GM12878 (cell line): ENCODE measurements around the gene PLCG2. TPM values are rescaled to one million over a fixed set of nuclear protein-coding genes. Genes with fewer than 3 reads are reported as not detected.

Source experiments
- ATAC-seq: fragments of 200-7000 bp; cut with Tn5 transposase; 3 replicates; pipeline ENCODE4 v1.9.1; 2020; ENCODE audit warnings: mild to moderate bottlenecking, moderate library complexity
- BruUV-seq: library from RNA; stranded (reverse); fragments of 400-500 nt; replicated peaks from 2 replicates; lab custom pipeline; 2021; lab: Mats Ljungman, UMichigan
- CTCF ChIA-PET: fragments of 300-600 bp; sonication (Branson Sonifier 250); formaldehyde crosslinking; extraction: SDS; loops from one replicate; lab custom pipeline; 2021; ENCODE audit warnings: inconsistent platforms; lab: Yijun Ruan, JAX
- POLR2A ChIA-PET: fragments of 350-600 bp; formaldehyde crosslinking; extraction: SDS; loops from one replicate; lab custom pipeline; 2021; ENCODE audit warnings: inconsistent platforms; lab: Charles Lee
- RAD21 ChIA-PET: fragments of 300-600 bp; sonication (Branson Sonifier 250); formaldehyde crosslinking; loops from one replicate; lab custom pipeline; 2023; ENCODE audit warnings: antibody characterized with exemption; ENCODE audit not compliant: unreplicated experiment; lab: Charles Lee
- SMC1A ChIA-PET: fragments of 300-600 bp; sonication (Branson Sonifier 250); formaldehyde crosslinking; loops from one replicate; lab custom pipeline; 2023; ENCODE audit not compliant: unreplicated experiment, uncharacterized antibody; lab: Charles Lee
- DNase-seq: peaks from one replicate; pipeline ENCODE4 v3.0.0-alpha.2; 2011; ENCODE audit warnings: low read depth, low spot score
- FAIRE-seq: peaks from 3 replicates; lab custom pipeline; 2011; peaks lifted over from hg19 to GRCh38; lab: Jason Lieb, UNC
- H2AFZ ChIP-seq: 2 replicates; pipeline ENCODE4 v1.6.0; 2011; ENCODE audit warnings: low read depth, low read length, control low read depth; ENCODE audit not compliant: control insufficient read depth
- H3K27ac ChIP-seq: 2 replicates; pipeline ENCODE4 v1.5.1; 2011; ENCODE audit warnings: control low read depth; ENCODE audit not compliant: control insufficient read depth, insufficient read depth
- H3K27me3 ChIP-seq, 2 experiments: replicated peaks in 1 of 2; 2 replicates each; pipeline versions ENCODE4 v1.6.0 to v1.6.1; 2011; ENCODE audit warnings: low read length in 1 of 2; ENCODE audit not compliant: control insufficient read depth in 2 of 2, insufficient read depth in 2 of 2
- H3K36me3 ChIP-seq, 2 experiments: 2 replicates each; pipeline ENCODE4 v1.5.1; 2011; ENCODE audit warnings: low read length in 1 of 2; ENCODE audit not compliant: control insufficient read depth in 2 of 2, insufficient read depth in 2 of 2
- H3K4me1 ChIP-seq: 2 replicates; pipeline ENCODE4 v1.6.1; 2011; ENCODE audit warnings: mild to moderate bottlenecking, low read length, moderate library complexity, mixed read lengths; ENCODE audit not compliant: control insufficient read depth, insufficient read depth
- H3K4me2 ChIP-seq: 2 replicates; pipeline ENCODE4 v1.6.0; 2011; ENCODE audit warnings: control low read depth; ENCODE audit not compliant: control insufficient read depth, insufficient read depth
- H3K4me3 ChIP-seq: fragments of 200-600 bp; sonication (generic); 2 replicates; pipeline ENCODE4 v1.5.1; 2016
- H3K79me2 ChIP-seq: 2 replicates; pipeline ENCODE4 v1.6.0; 2011; ENCODE audit warnings: low read length; ENCODE audit not compliant: control insufficient read depth, insufficient read depth
- H3K9ac ChIP-seq: 2 replicates; pipeline ENCODE4 v1.8.0; 2011; ENCODE audit warnings: low read length, control low read depth, mixed read lengths; ENCODE audit not compliant: control insufficient read depth, insufficient read depth
- H3K9me3 ChIP-seq: replicated peaks from 3 replicates; pipeline ENCODE4 v1.5.1; 2011; ENCODE audit warnings: mild to moderate bottlenecking, low read length; ENCODE audit not compliant: control insufficient read depth, insufficient read depth
- H4K20me1 ChIP-seq: 2 replicates; pipeline ENCODE4 v1.6.0; 2011; ENCODE audit not compliant: control insufficient read depth, insufficient read depth
- BACH1 ChIP-seq: fragments of 450-650 bp; IDR thresholded peaks from 2 replicates; pipeline ENCODE4 v1.6.1; 2017; ENCODE audit warnings: mild to moderate bottlenecking, borderline replicate concordance
- BCL11A ChIP-seq: IDR thresholded peaks from 2 replicates; pipeline ENCODE4 v1.6.1; 2011; ENCODE audit warnings: low read depth, low read length
- CEBPB ChIP-seq, 2 experiments: fragments of 150-350 bp in 1 of 2; IDR thresholded peaks; 2 replicates each; pipeline ENCODE4 v1.6.1; 2012 to 2014; ENCODE audit warnings: low read depth in 2 of 2, low read length in 2 of 2, borderline replicate concordance in 1 of 2, inconsistent platforms in 1 of 2
- EGR1 ChIP-seq, 2 experiments: IDR thresholded peaks; 1 replicate in 1 of 2; 2 replicates in 1 of 2; pipeline ENCODE4 v1.6.1; 2011 to 2012; ENCODE audit warnings: low read depth in 2 of 2, low read length in 2 of 2, borderline replicate concordance in 1 of 2, mild to moderate bottlenecking in 1 of 2, moderate library complexity in 1 of 2
- ESRRA ChIP-seq: IDR thresholded peaks from 2 replicates; pipeline ENCODE4 v1.6.1; 2012; ENCODE audit warnings: mild to moderate bottlenecking, low read length, improper control_type of control experiment
- KDM1A ChIP-seq: fragments of 200-600 bp; sonication (generic); IDR thresholded peaks from 2 replicates; pipeline ENCODE4 v1.6.1; 2016; ENCODE audit warnings: borderline replicate concordance
- NFIC ChIP-seq: IDR thresholded peaks from 2 replicates; pipeline ENCODE4 v1.6.1; 2012; ENCODE audit warnings: low read depth, mild to moderate bottlenecking, inconsistent platforms, low read length, moderate library complexity
- NFYA ChIP-seq: IDR thresholded peaks from 2 replicates; pipeline ENCODE4 v1.6.1; 2011; ENCODE audit warnings: low read depth, mild to moderate bottlenecking, low read length, improper control_type of control experiment, borderline replicate concordance
- RAD21 ChIP-seq: IDR thresholded peaks from 2 replicates; pipeline ENCODE4 v1.6.1; 2011; ENCODE audit warnings: mild to moderate bottlenecking, low read depth, low read length, moderate library complexity; ENCODE audit not compliant: insufficient read depth
- RAD51 ChIP-seq: fragments of 450-650 bp; IDR thresholded peaks from 2 replicates; pipeline ENCODE4 v1.6.1; 2016; ENCODE audit warnings: moderate library complexity, mild to moderate bottlenecking, inconsistent platforms
- RFX5 ChIP-seq: IDR thresholded peaks from 2 replicates; pipeline ENCODE4 v1.6.1; 2011; ENCODE audit warnings: low read depth, low read length, improper control_type of control experiment
- RUNX3 ChIP-seq: IDR thresholded peaks from 2 replicates; pipeline ENCODE4 v1.6.1; 2012; ENCODE audit warnings: low read length, inconsistent platforms
- SIN3A ChIP-seq: IDR thresholded peaks from 2 replicates; pipeline ENCODE4 v1.6.1; 2012; ENCODE audit warnings: low read depth, low read length, improper control_type of control experiment
- STAT3 ChIP-seq: IDR thresholded peaks from 2 replicates; pipeline ENCODE4 v1.6.1; 2011; ENCODE audit warnings: low read depth, low read length, improper control_type of control experiment
- ZNF24 ChIP-seq: fragments of 450-650 bp; IDR thresholded peaks from 2 replicates; pipeline ENCODE4 v1.6.1; 2017; ENCODE audit warnings: antibody characterized with exemption, mild to moderate bottlenecking
- ZNF274 ChIP-seq: IDR thresholded peaks from one replicate; pipeline ENCODE4 v1.8.0; 2011; ENCODE audit not compliant: insufficient read length, insufficient read depth
- ZNF622 ChIP-seq: fragments of 450-650 bp; IDR thresholded peaks from 2 replicates; pipeline ENCODE4 v1.6.1; 2017; ENCODE audit warnings: mild to moderate bottlenecking, inconsistent platforms
- WGBS: methylation state at CpG from one replicate; pipeline ENCODE4 v1.1.6; 2016; ENCODE audit warnings: low lambda C conversion rate; ENCODE audit not compliant: insufficient replicate concordance, insufficient coverage; ENCODE audit errors: missing lambda C conversion rate; 5-methylcytosine and 5-hydroxymethylcytosine counted together
- in situ Hi-C: fragments of 300-500 bp; cut with MboI; formaldehyde crosslinking; loops from 9 replicates; pipeline ENCODE4 v1.14.3; 2018; ENCODE audit warnings: mixed read lengths
- intact Hi-C: fragments of 100-400 bp; cut with micrococcal nuclease; formaldehyde crosslinking; loops from one replicate; pipeline ENCODE4 v1.14.2; 2022; ENCODE audit not compliant: unreplicated experiment
- polyA plus RNA-seq, 11 experiments: library from polyadenylated mRNA; depleted of rRNA in 4 of 11; unstranded in 6 of 11; stranded (reverse) in 5 of 11; fragments of >200 nt; fragmentation: Nextera tagmentation in 4 of 11; fragmentation: Illumina TruSeq in 1 of 11; extraction: Ambion mirVana in 4 of 11; extraction: Trizol in 1 of 11; gene quantifications; 1 replicate in 1 of 11; 2 replicates in 10 of 11; pipeline versions ENCODE4 v1.2.1 to v1.2.3, GENCODE V29; 2011 to 2016; ENCODE audit warnings: inconsistent platforms in 2 of 11, missing spikeins in 2 of 11, low read depth in 1 of 11
- total RNA-seq, 4 experiments: library from RNA; depleted of rRNA in 3 of 4; stranded (reverse); fragments of >200 nt in 3 of 4; fragmentation: Illumina TruSeq in 1 of 4; extraction: Trizol in 1 of 4; gene quantifications; 2 replicates each; pipeline versions ENCODE4 v1.2.1 to v1.2.3, GENCODE V29; 2013 to 2021
- TF ChIP-seq, protein P1 (sequence below): IDR thresholded peaks from 2 replicates; pipeline ENCODE4 v1.6.1; 2012; ENCODE audit warnings: low read depth, low read length, improper control_type of control experiment
- TF ChIP-seq, protein P2 (sequence below): fragments of 450-650 bp; IDR thresholded peaks from 2 replicates; pipeline ENCODE4 v1.6.1; 2017; ENCODE audit warnings: low read depth, mild to moderate bottlenecking, moderate library complexity

The PLCG2 gene
- total and polyA plus RNA-seq, 10 of the 15 experiments (the other 5 are each of a cell fraction or from before 2014, with no cell fraction given) = 47.6 to 256 (median 149) TPM

DNA sequence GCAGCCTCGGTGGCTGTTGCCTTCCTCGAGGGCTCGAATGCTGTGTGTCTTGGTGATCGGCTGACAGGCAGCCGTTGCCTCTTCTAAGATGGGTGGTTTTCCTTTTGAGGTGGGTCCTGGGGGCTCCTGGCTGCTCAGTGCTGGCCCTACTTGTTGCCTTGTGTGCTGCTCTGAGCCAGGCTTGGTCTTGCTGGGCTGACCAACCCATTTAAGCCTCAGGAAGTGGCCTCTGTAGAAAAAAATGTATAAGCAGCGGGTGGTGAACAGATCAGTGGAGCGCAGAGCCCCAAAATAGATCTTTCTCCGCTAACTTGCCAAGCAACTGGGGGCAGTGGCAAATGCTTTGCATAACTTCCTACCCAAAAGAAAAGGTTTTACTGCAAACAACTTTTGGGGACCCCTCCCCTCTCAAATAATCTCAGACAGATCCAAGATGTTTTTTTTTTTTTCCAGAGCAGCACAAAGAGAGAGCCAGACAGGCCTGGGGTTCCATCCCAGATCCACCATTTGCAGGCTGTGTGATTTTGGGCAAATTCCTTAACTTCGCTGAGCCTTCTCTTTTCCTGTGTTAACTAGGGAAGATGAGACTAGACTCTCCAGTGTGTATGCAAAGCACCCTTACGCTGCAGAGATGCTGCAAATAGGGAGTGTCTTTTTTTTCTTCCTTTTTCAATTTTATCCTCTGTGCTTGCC is 42.5 kb downstream of the PLCG2 start:
- ChIA-PET POLR2A (interaction anchor here (0.5 to 2.6 kb wide), 7 partner anchors 11 to 81 kb away, joined by 3 to 13 read pairs (median 10); no protein-coding TSS in a partner anchor), CTCF (interaction anchor here (1.0 to 3.8 kb wide), 7 partner anchors 8 to 52 kb away, joined by 3 to 24 read pairs (median 5); no protein-coding TSS in a partner anchor), SMC1A (interaction anchor here (1.0 to 5.9 kb wide), 14 partner anchors 9 to 92 kb away, joined by 3 to 63 read pairs (median 11); no protein-coding TSS in a partner anchor), RAD21 (interaction anchor here (0.6 to 2.9 kb wide), 10 partner anchors 10 to 92 kb away, joined by 3 to 37 read pairs (median 14); no protein-coding TSS in a partner anchor)
- in situ Hi-C loops (no loop called here), intact Hi-C loops (loop anchor here (2.0 kb wide), 1 partner anchor 15 kb away; no protein-coding TSS in a partner anchor)
- H3K27ac ChIP-seq = peak overlapping the region; percentile 98
- WGBS = under 1% methylated on average over 10 of the region's 10 CpGs
- no TSS peak for BruUV-seq
- H3K79me2 ChIP-seq = peaks cover 97% of the 10 kb centered on the region
- H3K4me1 ChIP-seq = peaks cover 88% of the 10 kb centered on the region
- peak; percentile 68 for ATAC-seq
- no peaks in the 10 kb centered on the region for H4K20me1 ChIP-seq
- H3K9ac ChIP-seq = peak overlapping the region; percentile 90
- H2AFZ ChIP-seq = no peak overlapping the region
- peak overlapping the region; percentile 80 for H3K4me2 ChIP-seq
- H3K27me3 ChIP-seq = no peaks in the 10 kb centered on the region
- FAIRE-seq = no peak
- peaks cover 3% of the 10 kb centered on the region; the same call in 2 of the 3 replicates for H3K9me3 ChIP-seq
- H3K4me3 ChIP-seq = peak overlapping the region; percentile 71
- H3K36me3 ChIP-seq = peaks cover 14 to 21% of the 10 kb centered on the region in 2 experiments
- peak; percentile 90 for DNase-seq
- TF ChIP-seq ZNF24 = peak; percentile 87
- no peak for TF ChIP-seq ZNF622
- no peak for TF ChIP-seq SIN3A
- no peak for TF ChIP-seq STAT3
- TF ChIP-seq RUNX3 = no peak
- no peak for TF ChIP-seq ESRRA
- TF ChIP-seq BCL11A = no peak; the same call in 1 of the 2 replicates
- no peak for TF ChIP-seq ZNF274
- TF ChIP-seq RFX5 = 0 out of 2 replicates have a peak, but pooled peaks have one; percentile 48
- no peak for TF ChIP-seq CEBPB (IDR thresholded peaks at IDR 0.05; ENCODE audit: borderline replicate concordance in 1 of 2, low read depth in 2 of 2, low read length in 2 of 2)
- no peak for TF ChIP-seq NFIC
- TF ChIP-seq BACH1 = no peak
- TF ChIP-seq KDM1A = no peak
- peak; percentile 11; the same call in 1 of the 2 replicates for TF ChIP-seq RAD21
- no peak for TF ChIP-seq EGR1 (IDR thresholded peaks at IDR 0.05; ENCODE audit: borderline replicate concordance in 1 of 2, low read depth in 2 of 2, low read length in 2 of 2)
- TF ChIP-seq, protein P1, sequence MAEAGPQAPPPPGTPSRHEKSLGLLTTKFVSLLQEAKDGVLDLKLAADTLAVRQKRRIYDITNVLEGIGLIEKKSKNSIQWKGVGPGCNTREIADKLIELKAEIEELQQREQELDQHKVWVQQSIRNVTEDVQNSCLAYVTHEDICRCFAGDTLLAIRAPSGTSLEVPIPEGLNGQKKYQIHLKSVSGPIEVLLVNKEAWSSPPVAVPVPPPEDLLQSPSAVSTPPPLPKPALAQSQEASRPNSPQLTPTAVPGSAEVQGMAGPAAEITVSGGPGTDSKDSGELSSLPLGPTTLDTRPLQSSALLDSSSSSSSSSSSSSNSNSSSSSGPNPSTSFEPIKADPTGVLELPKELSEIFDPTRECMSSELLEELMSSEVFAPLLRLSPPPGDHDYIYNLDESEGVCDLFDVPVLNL = no peak
- no peak for TF ChIP-seq RAD51
- no peak for TF ChIP-seq NFYA
- TF ChIP-seq, protein P2, sequence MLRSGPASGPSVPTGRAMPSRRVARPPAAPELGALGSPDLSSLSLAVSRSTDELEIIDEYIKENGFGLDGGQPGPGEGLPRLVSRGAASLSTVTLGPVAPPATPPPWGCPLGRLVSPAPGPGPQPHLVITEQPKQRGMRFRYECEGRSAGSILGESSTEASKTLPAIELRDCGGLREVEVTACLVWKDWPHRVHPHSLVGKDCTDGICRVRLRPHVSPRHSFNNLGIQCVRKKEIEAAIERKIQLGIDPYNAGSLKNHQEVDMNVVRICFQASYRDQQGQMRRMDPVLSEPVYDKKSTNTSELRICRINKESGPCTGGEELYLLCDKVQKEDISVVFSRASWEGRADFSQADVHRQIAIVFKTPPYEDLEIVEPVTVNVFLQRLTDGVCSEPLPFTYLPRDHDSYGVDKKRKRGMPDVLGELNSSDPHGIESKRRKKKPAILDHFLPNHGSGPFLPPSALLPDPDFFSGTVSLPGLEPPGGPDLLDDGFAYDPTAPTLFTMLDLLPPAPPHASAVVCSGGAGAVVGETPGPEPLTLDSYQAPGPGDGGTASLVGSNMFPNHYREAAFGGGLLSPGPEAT = peak; percentile 86
